K562 (cell line): ENCODE measurements around the gene EIF1B. TPM values are rescaled to one million over a fixed set of nuclear protein-coding genes. Genes with fewer than 3 reads are reported as not detected.

Source experiments
- ARID3A ChIP-seq: IDR thresholded peaks from 2 replicates; pipeline ENCODE4 v1.6.1; 2012; ENCODE audit warnings: low read depth, low read length, improper control_type of control experiment, borderline replicate concordance
- BACH1 ChIP-seq: fragments of 200-800 bp; sonication (Bioruptor generic); IDR thresholded peaks from 2 replicates; pipeline ENCODE4 v1.6.1; 2016; ENCODE audit warnings: missing genetic modification characterization, missing compliant biosample characterization
- CBFA2T2 ChIP-seq: fragments of 450-650 bp; conservative IDR thresholded peaks from 2 replicates; pipeline ENCODE4 v1.6.1; 2017; ENCODE audit warnings: mild to moderate bottlenecking
- GATA2 ChIP-seq: sonication (generic); formaldehyde crosslinking; IDR thresholded peaks from 2 replicates; pipeline ENCODE4 v1.4.0; 2020; ENCODE audit warnings: mild to moderate bottlenecking, missing genetic modification reagents
- GTF3C2 ChIP-seq: IDR thresholded peaks from 3 replicates; pipeline ENCODE4 v1.6.1; 2011; ENCODE audit warnings: borderline replicate concordance, mild to moderate bottlenecking, moderate library complexity; ENCODE audit not compliant: insufficient read length; ENCODE audit errors: extremely low read depth
- HNRNPLL ChIP-seq: fragments of 200-400 bp; formaldehyde crosslinking; IDR thresholded peaks from 2 replicates; pipeline ENCODE4 v1.6.1; 2017; ENCODE audit warnings: low read length, low read depth, mild to moderate bottlenecking; ENCODE audit not compliant: poor library complexity, severe bottlenecking
- NR2C2 ChIP-seq, 2 experiments: fragments of 200-800 bp in 1 of 2; sonication (Bioruptor generic) in 1 of 2; sonication (generic) in 1 of 2; formaldehyde crosslinking in 1 of 2; IDR thresholded peaks; 2 replicates each; pipeline versions ENCODE4 v1.6.1 to v1.8.0; 2016 to 2022; ENCODE audit warnings: mild to moderate bottlenecking in 1 of 2, missing compliant biosample characterization in 1 of 2, missing genetic modification characterization in 1 of 2, missing genetic modification reagents in 1 of 2
- SMARCC2 ChIP-seq: fragments of 450-650 bp; IDR thresholded peaks from 2 replicates; pipeline ENCODE4 v1.6.1; 2017; ENCODE audit warnings: antibody characterized with exemption, moderate library complexity, mild to moderate bottlenecking, low read depth
- SMARCE1 ChIP-seq: fragments of 450-650 bp; IDR thresholded peaks from 2 replicates; pipeline ENCODE4 v1.7.1; 2016; ENCODE audit warnings: mild to moderate bottlenecking
- ZNF76 ChIP-seq: fragments of 250-450 bp; sonication (Bioruptor Pico); IDR thresholded peaks from 2 replicates; pipeline ENCODE4 v1.4.0; 2020; ENCODE audit warnings: mild to moderate bottlenecking, moderate library complexity, borderline replicate concordance
- polyA plus RNA-seq, 8 experiments: library from polyadenylated mRNA; depleted of rRNA in 4 of 8; stranded (reverse) in 5 of 8; unstranded in 3 of 8; fragments of >200 nt; fragmentation: Nextera tagmentation in 2 of 8; fragmentation: Illumina TruSeq in 1 of 8; extraction: Ambion mirVana in 2 of 8; extraction: Trizol in 1 of 8; gene quantifications; 2 replicates each; pipeline versions ENCODE4 v1.2.1 to v1.2.3, GENCODE V29; 2011 to 2014; ENCODE audit warnings: inconsistent platforms in 1 of 8, missing spikeins in 1 of 8
- total RNA-seq, 7 experiments: library from RNA; depleted of rRNA in 6 of 7; stranded (reverse); fragments of >200 nt in 6 of 7; fragmentation: Illumina TruSeq in 2 of 7; extraction: Trizol in 2 of 7; gene quantifications; 2 replicates each; pipeline versions ENCODE4 v1.2.1 to v1.2.3, GENCODE V29; 2011 to 2021; ENCODE audit warnings: low replicate concordance in 1 of 7
- TF ChIP-seq, protein P1 (sequence below): fragments of 450-650 bp; formaldehyde crosslinking; IDR thresholded peaks from 2 replicates; pipeline ENCODE4 v1.4.0; 2020; ENCODE audit warnings: mild to moderate bottlenecking, moderate library complexity

EIF1B gene
- total and polyA plus RNA-seq, 9 of the 15 experiments (the other 6 are each of a cell fraction or from before 2014, with no cell fraction given) = 18.1 to 184 (median 78.9) TPM

DNA sequence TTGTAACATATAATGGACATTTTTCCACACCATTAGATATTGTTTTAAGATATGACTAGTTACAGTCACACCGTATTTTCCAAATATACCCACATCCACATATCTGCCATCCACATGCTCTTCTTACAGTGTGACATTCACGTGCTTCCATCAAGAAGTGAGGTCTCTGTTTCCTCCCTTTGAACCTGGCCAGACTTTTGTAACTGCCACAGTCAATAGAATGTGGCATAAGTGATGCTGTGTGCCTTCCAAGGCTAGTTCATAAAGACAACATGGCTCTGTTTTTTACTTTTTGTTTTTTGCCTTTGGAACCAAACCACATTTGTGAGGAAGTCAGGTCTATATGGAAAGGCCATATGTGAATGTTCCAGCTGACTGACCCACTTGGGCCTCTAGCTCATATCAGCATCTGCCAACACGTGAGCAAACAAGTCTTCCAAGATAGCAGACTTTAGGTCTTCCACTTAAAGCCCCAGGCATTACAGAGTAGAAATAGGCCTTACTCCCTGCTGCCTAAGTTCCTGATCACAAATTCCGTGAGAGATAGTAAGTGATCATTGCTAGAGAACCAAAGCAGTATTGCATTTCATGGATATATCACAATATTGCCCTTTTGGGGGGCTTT, 27.1 kb downstream of the EIF1B start (continued):
- TF ChIP-seq SMARCE1 (peak; percentile 62), GTF3C2 (no peak), GATA2 (CRISPR knock-in tag) (no peak; the same call in 1 of the 2 replicates), NR2C2 (CRISPR knock-in tag; IDR thresholded peaks at IDR 0.05) (no peak), NR2C2 (tag; IDR thresholded peaks at IDR 0.05) (peak; percentile 22; the same call in 1 of the 2 replicates), SMARCC2 (no peak), ARID3A (0 out of 2 replicates have a peak, but pooled peaks have one; percentile 16), ZNF76 (CRISPR knock-in tag) (no peak), BACH1 (tag) (no peak), CBFA2T2 (peak; percentile 42; the same call in 1 of the 2 replicates), HNRNPLL (no peak)
- TF ChIP-seq, protein P1, sequence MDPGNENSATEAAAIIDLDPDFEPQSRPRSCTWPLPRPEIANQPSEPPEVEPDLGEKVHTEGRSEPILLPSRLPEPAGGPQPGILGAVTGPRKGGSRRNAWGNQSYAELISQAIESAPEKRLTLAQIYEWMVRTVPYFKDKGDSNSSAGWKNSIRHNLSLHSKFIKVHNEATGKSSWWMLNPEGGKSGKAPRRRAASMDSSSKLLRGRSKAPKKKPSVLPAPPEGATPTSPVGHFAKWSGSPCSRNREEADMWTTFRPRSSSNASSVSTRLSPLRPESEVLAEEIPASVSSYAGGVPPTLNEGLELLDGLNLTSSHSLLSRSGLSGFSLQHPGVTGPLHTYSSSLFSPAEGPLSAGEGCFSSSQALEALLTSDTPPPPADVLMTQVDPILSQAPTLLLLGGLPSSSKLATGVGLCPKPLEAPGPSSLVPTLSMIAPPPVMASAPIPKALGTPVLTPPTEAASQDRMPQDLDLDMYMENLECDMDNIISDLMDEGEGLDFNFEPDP = no peak
